GM10266 (cell line): ENCODE results near the gene WIPF2.
A peak's percentile ranks its signal among the peaks of the same experiment; 100 is the strongest.
"Not testable (repeated sequence)": the region's sequence is repeated elsewhere in the genome, so short reads cannot be mapped to it uniquely, and the experiment has no call there.

Source experiments
- DNase-seq: peaks from one replicate; pipeline ENCODE4 v3.0.0; 2012; ENCODE audit errors: extremely low spot score
- TF ChIP-seq, protein P1 (sequence below): IDR thresholded peaks from 2 replicates; pipeline ENCODE4 v1.5.1; 2012; ENCODE audit warnings: mild to moderate bottlenecking, low read depth; ENCODE audit not compliant: control insufficient read depth, insufficient read depth; ENCODE audit errors: missing control alignments

Gene WIPF2

GRCh38 chr17:40218006-40218739, 931 bp upstream of the WIPF2 start:
- no peak for DNase-seq
- TF ChIP-seq, protein P1, sequence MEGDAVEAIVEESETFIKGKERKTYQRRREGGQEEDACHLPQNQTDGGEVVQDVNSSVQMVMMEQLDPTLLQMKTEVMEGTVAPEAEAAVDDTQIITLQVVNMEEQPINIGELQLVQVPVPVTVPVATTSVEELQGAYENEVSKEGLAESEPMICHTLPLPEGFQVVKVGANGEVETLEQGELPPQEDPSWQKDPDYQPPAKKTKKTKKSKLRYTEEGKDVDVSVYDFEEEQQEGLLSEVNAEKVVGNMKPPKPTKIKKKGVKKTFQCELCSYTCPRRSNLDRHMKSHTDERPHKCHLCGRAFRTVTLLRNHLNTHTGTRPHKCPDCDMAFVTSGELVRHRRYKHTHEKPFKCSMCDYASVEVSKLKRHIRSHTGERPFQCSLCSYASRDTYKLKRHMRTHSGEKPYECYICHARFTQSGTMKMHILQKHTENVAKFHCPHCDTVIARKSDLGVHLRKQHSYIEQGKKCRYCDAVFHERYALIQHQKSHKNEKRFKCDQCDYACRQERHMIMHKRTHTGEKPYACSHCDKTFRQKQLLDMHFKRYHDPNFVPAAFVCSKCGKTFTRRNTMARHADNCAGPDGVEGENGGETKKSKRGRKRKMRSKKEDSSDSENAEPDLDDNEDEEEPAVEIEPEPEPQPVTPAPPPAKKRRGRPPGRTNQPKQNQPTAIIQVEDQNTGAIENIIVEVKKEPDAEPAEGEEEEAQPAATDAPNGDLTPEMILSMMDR: no peak

- peak; percentile 62 for DNase-seq
- TF ChIP-seq, protein P1: no peak
Measured at GRCh38 chr17:40219594-40220338, 662 bp downstream of the WIPF2 start.

DNA sequence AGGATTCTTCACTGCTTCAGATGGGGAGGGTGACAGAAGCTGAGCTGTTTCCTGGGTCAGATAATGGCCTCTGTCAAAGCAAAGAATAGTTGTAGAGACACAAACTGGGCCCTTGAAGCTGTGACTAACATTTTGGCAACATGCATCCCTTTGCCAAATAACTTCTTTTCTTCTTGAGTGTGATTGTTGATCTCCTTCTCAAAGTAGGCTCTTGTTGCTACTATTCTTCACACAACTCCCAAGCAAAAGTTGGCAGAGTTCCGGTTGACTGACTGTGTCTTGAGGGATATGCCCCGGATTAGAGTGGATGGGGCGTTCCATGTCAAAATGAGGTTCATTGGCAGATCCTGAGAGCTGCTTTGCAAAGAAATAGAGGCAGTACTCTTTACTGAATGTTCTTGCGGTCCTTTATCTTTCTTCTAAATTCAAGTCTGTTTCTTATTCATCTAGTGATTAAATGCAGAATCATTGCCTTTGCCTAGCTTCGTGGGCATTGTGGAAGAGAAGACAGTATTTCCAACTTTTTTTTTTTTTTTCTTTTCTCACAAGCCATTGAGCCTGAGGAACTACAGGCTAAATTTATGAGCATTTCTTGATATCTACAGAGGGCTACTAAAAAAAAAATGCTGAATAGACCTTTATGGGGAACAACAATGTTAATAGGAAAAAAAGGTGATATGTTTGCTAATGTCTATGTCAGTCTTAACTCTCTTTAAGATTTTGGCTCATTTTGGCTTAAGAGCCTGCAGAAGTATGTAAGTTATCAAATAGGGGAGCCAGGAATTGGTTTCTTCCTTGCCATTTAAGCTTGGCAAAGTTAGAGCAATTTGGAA, 5.8 kb downstream of the WIPF2 start:
- no peak for DNase-seq
- TF ChIP-seq, protein P1: no peak

DNA sequence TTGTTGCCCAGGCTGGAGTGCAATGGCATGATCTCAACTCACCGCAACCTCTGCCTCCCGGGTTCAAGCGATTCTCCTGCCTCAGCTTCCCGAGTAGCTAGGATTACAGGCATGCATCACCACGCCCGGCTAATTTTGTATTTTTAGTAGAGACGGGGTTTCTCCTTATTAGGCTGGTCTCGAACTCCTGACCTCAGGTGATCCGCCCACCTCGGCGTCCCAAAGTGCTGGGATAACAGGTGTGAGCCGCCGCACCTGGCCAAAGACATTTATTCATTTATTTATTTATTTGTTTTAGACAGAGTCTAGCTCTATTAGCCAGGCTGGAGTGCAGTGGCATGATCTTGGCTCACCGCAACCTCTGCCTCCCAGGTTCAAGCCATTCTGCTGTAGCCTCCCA, 10.0 kb downstream of the WIPF2 start:
- not testable (repeated sequence) for DNase-seq

DNA sequence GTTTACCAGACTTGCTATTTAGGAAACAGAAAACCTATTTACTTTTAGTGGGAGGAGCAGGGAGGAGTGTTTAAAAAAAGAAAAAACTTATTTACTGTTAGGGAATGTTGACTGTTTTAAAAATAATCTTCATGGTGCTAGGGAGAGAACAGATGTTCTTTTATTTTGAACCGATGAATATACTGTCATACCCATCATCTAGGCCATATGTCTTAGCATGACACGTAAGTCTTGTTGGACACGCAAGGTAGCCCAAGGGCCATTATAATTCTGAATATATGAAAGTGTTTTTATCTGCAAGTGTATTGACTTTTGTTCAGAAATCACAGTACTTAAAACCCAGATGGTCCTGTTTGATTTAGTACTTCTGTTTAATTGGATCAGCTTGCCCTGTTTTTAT, 11.6 kb downstream of the WIPF2 start:
- TF ChIP-seq, protein P1: no peak
- DNase-seq: no peak

GRCh38 chr17:40231928-40232327, 12.8 kb downstream of the WIPF2 start:
- DNase-seq: not testable (repeated sequence)

- DNase-seq: no peak
Measured at GRCh38 chr17:40241252-40241834, 22.2 kb downstream of the WIPF2 start.

More at GRCh38 chr17:40241252-40241834, 22.2 kb downstream of the WIPF2 start:
- TF ChIP-seq, protein P1: no peak
